SKM-1 treated with dmso at 0.1 percent for 144 hours (cell line): ENCODE measurements around the gene GATA5.
A peak's percentile ranks its signal among the peaks of the same experiment; 100 is the strongest.

Experiments
- DNase-seq: peaks from one replicate; lab custom pipeline; 2025; ENCODE audit not compliant: unreplicated experiment; lab: John Stamatoyannopoulos, UW

The GATA5 gene

DNA sequence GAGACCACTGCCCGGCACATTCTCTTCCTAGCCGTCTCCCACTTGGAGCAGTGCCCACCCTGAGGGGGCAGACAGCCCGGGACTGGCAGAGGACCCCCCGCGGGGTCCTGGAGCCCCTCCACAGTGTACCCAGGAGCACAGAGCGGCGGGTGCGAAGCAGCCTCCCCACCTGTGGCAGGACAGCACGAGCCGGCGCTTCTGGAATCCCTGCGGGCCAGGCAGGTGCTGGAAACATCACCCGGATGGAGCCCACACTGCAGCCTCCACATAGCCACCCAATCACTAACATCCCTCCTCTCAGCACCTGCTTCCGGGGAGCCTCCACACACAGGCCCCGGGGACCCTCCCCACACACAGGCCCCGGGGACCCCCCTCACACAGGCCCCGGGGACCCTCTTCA, 18.7 kb downstream of the GATA5 start:
- DNase-seq, result no peak

DNA sequence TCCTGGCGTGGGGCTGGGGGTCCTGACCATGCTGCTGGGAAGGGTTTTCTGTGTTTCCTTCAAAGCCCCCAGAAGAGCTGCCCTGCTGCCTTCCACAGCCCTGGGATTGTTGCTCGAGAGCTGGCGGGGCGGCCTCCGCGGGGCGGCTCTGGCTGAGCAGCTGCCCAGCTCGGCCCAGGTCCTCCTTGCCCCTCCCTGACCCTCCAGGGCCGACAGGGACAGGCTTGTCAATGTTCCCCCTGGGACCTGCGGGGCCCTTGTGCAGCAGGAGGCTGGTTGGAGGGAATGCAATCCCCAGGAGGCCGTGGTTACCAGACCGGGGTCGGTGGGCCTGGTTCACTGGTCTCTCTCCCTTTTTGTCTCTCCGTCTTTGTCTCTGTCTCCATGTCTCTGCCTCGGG, 19.9 kb downstream of the GATA5 start:
- DNase-seq, result no peak

DNA sequence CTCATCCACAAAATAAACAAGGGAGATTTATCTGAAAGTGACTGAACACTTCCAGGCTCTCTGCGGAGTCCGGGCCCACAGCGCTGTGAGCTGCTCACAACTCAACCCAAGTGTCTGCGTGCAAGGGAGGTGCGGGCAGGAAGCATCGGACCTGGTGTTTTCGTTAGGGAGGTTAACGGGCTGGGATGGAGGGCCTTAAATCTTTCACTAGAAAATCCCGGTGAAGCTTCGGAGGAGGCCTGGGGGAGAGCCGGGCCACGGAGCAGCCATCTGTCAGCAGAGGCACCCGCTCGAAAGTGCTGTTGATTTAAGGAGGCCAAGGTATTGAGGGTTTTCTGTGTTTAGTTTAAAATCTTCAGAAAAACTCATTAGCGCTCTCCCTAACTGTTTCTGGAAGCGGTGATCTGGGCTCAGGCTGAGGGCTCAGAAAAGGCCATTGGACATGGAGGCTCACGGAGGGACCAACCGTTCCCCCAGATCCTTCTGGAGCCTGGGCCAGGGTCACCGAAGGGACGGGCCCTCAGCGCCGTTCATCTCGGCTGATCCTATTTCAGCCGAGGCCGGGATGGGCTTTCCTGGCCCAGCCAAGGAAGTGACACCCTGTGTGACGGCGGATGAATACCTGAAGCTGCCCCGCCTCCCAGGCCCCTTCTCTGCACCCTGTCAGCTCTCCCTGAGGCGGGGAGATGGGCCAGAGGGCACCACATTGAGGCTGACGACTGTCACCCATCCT, 20.7 kb downstream of the GATA5 start:
- DNase-seq, result no peak

DNA sequence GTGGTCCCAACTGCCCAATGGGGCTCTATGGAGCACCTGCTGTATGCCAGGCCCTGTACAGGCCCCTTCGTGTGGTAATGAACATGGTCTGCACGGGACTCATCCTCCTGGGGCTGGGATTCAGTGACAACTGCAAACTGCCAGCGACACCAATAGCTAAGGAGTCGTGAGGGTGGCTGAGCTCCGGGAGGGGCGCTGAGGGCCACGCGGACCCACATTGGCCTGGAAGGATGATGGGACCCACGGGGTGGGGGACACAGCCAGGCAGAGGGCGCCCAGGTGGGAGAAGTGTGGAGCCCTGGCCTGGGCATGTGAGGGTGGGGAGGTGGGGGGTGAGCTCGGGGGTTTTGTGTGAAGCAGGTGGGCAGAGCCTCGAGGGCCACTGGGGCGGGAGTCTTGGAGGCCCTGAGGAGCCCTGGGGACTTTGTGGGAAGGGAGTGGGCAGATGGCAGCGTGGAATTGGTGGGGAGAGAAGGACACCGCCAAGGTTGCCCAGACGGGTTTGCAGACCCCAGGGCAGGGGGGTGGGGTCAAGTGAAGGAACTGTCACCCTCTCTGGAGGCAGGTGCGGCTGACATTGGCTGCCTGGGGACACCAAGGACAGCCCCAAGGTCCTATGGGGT, 22.5 kb downstream of the GATA5 start:
- no peak for DNase-seq

DNA sequence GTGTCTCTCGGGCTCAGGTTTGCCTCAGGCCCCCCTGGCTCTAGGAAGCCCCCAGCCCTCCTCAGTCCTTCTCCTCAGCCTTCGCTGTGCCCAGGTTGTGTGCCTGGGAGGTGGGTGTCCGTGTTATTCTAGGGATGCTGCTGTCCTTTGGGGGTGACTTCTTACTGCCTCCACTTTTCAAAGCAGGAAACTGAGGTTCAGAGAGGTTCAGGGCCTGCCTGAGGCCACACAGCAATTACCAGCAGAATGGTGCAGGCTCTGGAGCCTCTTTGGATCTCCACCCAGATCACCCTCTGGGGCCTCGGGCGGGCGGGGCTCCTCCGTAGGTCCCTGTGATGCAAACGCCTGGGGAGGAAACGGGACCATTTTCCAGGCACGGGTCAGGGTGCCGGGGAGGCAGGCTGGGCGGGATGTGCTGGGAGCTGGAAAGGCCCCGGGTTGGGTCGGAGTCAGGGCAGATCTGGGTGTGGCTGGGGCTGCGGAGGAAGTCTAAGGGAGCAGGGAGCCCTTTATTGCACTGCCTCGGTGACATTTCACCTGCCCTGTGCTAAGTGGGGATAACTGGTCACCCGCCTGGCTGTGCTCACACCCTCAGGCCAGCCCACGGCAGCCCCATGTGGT, 23.2 kb downstream of the GATA5 start:
- no peak for DNase-seq

DNA sequence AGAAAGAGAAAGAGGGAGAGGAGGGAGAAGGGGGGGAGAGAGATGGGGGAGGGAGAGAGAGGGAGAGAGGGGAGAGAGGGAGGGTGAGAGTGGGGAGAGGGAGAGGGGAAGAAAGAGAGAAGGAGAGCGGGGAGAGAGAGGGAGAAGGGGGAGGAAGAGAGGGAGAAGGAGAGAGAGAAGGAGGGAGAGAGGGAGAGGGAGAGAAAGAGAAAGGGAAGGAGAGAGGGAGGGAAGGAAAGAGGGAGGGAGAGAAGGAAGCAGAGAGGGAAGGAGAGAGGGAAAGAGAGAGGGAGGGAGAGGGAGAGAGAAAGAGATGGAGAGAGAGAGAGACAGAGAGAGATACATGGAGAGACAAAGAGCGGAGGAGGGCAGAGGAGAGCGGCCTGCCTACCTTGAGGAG, 23.8 kb downstream of the GATA5 start:
- no peak for DNase-seq

DNA sequence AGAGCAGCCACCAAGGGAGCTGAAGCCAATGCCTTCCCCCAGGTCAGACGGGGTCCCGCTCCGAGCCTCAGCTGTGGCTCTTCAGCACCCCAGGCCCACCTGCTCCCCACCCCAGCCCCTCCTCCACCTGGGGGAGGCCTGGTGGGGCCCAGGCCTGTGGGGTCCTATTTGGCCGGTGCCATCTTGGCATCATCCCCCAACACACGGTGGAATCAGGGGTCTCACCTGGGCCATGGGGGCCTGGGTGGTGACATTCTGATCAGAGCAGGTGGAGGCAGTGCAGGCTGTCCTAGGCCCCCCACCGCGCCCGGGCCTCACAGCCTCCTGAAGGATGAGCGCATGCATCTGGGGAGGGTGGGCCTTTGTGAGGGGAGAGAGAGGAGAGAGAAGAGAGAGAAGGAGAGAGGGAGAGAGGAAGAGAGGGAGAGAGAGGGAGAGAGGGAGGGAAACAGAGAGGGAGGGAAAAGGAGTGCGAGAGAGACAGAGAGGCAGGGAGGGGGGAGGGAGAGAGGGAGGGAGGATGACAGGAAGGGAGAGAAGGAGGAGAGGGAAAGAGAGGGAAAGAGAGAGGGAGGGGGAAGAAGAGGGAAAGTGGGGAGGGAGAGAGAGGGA, 24.5 kb downstream of the GATA5 start:
- DNase-seq, result no peak

DNA sequence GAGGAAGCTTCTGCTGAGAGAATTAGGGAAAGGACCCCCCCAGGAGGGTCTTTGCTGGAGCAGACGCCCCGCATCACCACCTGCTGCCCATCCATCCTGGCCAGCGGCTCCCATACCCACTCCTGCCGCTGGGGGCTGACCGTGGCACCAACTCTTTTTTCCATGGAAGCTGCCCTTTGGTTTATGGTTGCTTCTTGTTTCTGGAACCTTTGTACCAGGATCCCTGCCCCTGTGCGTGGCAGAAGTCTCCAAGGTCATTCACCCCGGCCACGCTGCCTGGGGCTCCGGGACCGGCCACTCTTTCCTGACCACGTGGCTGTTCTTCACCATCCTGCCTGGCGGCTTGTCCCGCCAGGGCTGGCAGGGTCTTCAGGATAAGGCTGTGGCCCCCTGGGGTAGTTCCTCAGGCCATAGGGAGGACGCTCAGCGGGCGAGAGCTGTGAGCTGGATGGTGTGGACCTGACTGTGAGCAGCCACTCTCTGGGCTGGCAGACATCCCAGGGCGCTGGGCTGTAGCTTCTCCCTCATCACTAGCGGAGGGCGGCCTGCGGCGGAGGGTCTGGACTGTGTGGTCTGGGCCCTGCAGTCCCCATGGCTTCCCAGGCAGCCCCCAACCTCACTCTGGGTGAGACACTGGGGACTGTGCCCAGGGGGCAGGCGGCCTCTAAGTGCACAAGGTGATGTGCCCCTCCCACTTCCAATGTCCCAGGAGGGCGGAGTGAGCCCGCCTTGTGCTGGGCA, 25.7 kb downstream of the GATA5 start:
- DNase-seq, result no peak

DNA sequence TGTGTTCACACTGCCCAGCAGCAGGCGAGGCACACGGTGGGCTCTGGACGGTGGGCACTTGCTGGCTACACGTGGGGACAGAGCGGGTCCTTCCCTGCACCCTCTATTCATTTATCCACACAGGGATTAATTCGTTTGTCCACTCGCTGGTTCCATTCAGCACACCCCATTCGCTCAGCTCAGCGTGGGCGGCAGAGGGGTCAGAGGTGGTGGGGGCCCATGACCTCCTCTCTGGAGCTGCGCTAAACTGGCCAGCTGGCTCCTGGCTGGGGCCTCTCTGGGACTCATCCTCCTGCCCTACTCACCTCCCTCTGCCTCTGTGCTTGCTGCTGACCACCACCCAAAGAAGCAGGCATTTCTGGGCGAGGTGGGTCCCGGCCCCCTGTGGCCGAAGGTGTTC, 27.0 kb downstream of the GATA5 start:
- no peak for DNase-seq

DNA sequence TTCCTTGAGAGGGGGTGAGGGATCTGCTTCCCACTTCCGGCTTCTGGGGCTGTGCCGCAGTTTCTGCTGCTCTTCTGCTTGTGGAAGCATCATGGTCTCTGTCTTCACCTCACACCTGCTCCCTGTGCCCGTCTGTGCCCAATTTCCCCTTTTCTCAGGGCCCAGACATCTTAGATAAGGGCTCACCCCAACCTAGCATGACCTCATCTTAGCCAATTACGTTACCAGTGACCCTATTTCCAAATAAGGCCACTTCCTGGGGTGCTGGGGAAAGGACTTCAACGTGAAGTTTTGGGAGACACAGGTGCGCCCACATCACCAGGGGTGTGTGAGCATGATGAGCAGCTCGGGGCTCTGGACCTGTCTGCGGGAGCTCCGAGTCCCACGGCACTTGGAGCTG, 27.8 kb downstream of the GATA5 start:
- DNase-seq, result peak; percentile 8

DNA sequence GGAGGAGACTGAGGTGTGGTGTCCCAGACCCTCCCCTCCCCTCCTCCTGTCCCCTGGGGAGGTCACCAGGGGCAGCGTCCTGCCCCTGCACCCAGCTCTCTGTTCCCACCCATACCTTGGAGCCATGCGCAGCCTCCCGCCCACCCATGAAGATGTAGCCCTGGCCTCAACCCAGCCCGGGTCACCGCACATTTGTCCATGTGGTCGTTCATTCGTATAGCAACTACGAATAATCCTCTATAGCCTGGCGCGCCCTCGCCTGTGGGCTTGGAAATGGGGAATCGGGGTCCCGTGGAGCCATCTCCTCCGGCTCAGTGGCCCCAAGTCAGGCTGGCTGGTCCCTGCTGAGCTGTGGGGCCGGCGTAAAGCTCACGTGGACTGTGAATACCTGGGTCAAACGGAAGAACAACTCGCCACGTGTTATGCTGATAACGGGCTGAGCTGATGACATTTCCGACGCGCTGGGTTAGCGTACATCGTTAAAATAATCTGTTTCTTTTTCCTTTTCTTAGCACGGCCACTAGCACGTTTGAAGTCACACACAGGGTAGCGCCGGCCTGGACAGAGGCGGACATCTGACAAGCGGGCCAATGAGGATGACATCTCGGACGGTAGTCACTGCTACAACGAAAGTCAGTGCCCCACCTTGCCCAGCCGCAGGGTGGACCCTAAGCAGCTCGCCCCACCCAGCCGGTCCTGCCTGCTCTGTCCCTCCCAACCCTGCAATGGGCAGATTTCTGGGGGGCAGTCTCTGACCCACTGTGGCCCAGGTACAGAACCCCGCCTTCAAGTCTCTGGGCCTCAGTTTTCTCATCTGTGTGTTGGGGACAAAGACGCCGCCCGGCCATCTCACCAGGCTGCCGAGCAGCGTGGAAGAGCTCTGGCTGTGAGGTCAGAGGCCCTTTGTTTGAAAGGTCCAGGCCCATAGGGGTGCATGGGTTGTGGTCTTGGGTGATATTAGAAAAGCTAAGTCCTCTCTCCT, 28.6 kb downstream of the GATA5 start:
- DNase-seq, result no peak

DNA sequence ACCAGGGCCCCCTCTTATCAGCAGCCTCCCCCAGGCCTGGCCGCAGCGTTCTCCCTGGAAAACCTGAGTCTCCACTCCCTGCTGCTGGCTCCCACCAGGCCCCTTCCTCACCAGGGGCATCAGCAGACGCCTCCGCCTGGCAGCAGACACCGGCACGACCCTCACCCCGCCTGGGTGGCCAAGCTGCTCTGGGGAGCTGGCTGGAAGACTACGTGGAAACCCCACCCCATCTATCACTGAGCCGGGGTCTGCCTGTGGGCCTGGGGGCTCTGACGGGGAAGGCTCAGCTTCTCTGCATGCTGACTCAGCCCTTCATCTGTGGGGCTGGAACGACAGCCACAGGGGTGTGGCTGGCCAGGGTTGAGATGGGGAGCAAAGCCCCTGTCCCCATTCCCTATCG, 29.3 kb downstream of the GATA5 start:
- no peak for DNase-seq

DNA sequence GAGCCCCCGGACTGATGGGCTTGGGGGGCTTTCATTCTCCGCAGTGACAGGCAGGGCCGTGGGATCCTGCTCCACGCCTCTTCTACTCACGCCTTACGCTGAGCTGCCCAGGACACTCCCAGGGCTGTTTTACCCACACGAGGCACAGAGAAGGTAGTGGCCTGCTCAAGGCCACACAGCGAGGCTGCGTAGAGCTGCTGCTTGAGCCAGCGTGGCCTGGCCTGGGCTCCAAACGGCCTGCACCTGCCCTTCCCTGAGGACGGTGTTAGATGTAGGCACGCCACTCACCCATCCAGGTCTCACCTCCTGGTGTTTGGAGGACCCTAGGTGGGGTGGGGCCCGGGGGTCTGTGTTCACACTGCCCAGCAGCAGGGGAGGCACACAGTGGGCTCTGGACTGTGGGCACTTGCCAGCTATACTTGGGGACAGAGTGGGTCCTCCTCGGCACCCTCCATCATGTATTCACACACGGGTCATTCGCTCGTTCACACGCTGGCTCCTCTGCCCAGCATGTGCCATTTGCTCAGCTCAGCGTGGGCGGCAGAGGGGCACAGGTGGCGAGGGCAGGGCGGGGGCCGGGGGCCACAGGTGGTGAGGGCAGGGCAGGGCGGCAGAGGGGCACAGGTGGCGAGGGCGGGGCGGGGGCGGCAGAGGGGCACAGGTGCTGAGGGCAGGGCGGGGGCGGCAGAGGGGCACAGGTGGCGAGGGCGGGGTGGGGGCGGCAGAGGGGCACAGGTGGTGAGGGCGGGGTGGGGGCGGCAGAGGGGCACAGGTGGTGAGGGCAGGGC, 30.0 kb downstream of the GATA5 start:
- no peak for DNase-seq

DNA sequence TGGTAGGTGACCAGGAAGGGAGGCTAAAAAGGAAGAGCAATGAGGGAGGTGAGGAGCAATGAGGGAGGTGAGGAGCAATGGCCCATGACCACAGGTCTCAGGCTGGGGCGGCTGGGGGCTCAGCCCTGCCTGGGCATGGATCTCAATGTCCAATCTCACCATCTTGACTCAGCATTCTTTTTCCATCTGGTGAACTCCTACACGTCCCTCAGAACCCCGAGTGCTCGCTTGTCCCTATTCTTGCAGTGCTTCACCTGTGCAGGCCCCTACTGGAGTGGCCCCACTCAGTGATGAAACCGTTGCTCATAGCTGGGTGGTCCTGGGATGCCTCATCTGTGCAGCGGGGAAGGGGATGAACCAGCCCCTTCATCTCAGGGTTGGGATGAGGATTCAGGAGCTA, 31.5 kb downstream of the GATA5 start:
- DNase-seq, result no peak

DNA sequence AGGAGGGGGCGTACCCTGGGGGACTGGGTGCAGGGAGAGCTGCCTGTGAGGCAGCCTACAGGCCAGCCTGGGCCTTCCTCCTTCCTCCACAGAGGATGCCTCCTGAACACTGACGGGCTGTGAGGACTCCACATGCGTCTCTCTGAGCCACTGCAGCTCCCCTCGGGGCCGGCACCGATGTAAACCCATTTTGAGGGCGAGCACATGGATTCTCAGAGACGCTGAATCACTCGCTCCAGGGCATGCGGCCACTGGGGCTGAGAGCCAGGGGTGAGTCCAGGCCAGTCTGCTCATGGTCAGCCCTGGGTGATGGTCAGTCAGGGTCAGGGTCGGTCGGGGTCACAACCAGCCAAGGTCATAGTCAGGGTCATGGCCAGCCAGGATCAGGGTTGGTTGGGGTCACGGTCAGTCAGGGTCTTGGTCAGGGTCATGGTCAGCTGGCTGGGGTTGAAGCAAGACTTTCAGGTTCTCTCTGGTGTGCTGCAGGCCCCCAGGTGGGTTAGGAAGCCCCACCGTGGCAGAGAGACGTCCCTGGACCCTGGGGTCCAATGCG, 33.7 kb downstream of the GATA5 start:
- no peak for DNase-seq

DNA sequence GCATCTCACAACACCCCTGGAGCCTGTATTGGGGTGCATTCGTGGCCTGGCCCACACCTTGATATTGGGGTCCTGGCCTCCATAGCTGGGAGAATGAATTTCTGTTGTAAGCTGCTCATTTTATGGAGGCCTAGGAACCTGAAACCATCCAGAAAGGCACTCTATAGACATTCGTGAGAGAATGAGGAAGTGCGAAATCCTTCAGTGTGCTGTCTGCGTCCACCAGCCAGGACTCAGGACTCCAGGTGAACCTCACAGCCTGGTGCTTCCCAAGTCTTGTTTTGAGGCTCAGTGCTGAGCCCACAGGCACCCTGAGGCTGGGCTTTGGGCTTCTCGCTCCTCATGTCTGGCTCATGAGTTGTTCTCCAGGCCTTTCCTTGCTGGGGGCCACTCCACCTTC, 36.6 kb downstream of the GATA5 start:
- DNase-seq, result peak; percentile 52

DNA sequence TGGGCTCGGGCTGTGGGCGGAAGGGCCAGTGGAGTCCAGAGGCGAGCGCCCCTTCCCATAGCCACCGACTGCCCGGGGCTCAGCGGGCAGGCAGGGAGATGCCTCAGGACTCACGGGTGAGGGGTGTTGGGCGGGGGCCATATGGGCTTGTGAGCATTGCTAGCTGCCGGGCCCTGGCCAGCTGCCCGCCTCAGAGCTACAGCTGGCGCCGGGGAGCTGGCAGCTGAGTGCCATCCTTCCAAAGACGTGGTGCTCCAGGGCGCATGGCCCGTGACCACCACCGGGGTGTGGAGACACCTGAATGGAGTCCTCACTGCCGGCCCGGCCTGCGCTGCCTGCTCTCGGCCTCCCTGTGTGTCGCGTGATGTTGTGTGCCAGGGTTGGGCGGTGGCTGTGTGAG, 37.9 kb downstream of the GATA5 start:
- DNase-seq, result no peak

DNA sequence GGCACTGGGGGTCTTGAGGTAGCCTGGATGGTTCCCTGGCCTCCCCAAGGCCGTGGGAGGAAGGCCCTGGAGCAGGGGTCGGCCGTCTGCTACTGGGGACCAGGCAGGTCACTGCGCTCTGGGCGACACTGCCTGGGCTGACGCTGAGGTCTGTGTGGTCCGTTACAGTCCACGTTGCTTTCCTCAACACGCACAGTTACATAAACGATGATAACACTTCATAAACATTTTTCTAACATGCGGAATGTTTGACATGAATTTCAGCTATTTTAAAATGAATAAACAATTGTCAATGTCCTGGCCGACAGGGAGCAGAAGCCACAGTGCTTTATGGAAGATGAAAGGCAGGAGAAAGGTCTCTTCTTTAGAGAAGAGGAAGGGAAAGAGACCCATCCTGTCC, 38.3 kb downstream of the GATA5 start:
- DNase-seq, result no peak

DNA sequence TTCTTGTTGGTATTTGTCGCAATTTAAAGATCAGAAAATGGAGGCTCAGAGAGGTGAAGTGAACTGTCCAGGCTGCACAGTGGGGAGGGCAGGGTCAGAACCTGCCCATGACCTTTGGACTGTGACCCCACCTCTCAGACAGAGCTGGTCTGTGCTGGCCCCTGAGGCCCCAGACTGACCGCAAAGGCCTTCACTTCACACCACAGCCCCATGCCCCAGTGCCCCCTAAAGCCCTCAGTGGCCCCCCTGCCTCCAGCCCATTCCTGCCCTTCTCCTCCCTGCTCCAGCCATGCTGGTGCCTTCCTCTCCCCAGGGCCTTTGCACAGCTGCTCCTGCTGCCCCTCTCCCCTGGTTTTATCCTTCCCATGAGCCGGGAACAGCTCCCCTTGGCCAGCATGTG, 39.1 kb downstream of the GATA5 start:
- no peak for DNase-seq
